Activated T-cell treated with anti-CD3 and anti-CD28 coated beads, Interleukin-2, amount 50 U/mL, for 72 hours (primary cell): ENCODE measurements around the gene P2RY14. TPM values are rescaled to one million over a fixed set of nuclear protein-coding genes. Genes with fewer than 3 reads are reported as not detected.
A peak's percentile ranks its signal among the peaks of the same experiment; 100 is the strongest.
"Not testable (repeated sequence)": the region's sequence is repeated elsewhere in the genome, so short reads cannot be mapped to it uniquely, and the experiment has no call there.

Source experiments
- ATAC-seq, 2 donors: fragments of 150-1000 bp; cut with Tn5 transposase; replicated peaks in 1 of 2; 2 replicates each; pipeline ENCODE4 v1.10.0; 2021; ENCODE audit warnings: moderate library complexity in 2 of 2, mild to moderate bottlenecking in 1 of 2
- DNase-seq, 2 donors: peaks; one replicate each; pipeline ENCODE4 v3.0.0; 2021 to 2022; ENCODE audit warnings: mixed read lengths in 1 of 2
- H3K27ac Mint-ChIP-seq: one replicate; pipeline ENCODE4 v1.8.0; 2022; ENCODE audit warnings: mild to moderate bottlenecking, moderate library complexity, mixed read lengths
- H3K27me3 Mint-ChIP-seq: one replicate; pipeline ENCODE4 v1.8.0; 2022; ENCODE audit warnings: low read depth, mixed read lengths
- H3K36me3 Mint-ChIP-seq, 2 donors: one replicate each; pipeline ENCODE4 v1.8.0; 2022; ENCODE audit warnings: mixed read lengths in 2 of 2, mild to moderate bottlenecking in 1 of 2; ENCODE audit not compliant: insufficient read depth in 2 of 2
- H3K4me1 Mint-ChIP-seq: one replicate; pipeline ENCODE4 v1.8.0; 2022; ENCODE audit warnings: low read depth, mixed read lengths
- H3K4me3 Mint-ChIP-seq, 2 donors: one replicate each; pipeline ENCODE4 v1.8.0; 2022; ENCODE audit warnings: mild to moderate bottlenecking in 2 of 2, mixed read lengths in 2 of 2, moderate library complexity in 2 of 2
- H3K9me3 Mint-ChIP-seq, 2 donors: one replicate each; pipeline ENCODE4 v1.8.0; 2022; ENCODE audit warnings: mixed read lengths in 2 of 2
- total RNA-seq, 2 donors: library from RNA; stranded (reverse); gene quantifications; one replicate each; pipeline ENCODE4 v1.2.3, GENCODE V29; 2022

P2RY14 gene
- total RNA-seq, 2 donors from 2014 or later = 0.34 to 0.51 TPM

DNA sequence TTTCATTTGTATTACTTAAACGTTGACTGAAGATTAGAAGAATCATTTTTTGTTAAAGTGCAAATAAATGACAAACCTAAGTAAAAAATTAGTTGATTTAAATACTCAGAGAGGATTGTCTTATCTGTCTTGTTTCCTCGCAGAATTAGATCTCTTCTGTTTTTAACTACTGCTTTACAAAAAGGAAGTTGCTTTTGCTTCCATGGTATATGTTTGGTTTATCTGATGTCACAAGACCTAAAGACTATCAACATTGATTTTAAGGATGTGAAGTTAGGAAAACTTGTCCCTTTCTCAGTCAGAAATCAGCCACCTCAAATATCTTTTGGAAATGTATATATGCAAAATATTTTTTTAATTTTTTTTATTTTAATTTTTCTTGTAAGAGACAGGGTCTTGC is 104.0 kb downstream of the P2RY14 start:
- Mint-ChIP-seq H3K27me3 (no peaks in the 10 kb centered on the region), H3K36me3 (no peaks in the 10 kb centered on the region)

DNA sequence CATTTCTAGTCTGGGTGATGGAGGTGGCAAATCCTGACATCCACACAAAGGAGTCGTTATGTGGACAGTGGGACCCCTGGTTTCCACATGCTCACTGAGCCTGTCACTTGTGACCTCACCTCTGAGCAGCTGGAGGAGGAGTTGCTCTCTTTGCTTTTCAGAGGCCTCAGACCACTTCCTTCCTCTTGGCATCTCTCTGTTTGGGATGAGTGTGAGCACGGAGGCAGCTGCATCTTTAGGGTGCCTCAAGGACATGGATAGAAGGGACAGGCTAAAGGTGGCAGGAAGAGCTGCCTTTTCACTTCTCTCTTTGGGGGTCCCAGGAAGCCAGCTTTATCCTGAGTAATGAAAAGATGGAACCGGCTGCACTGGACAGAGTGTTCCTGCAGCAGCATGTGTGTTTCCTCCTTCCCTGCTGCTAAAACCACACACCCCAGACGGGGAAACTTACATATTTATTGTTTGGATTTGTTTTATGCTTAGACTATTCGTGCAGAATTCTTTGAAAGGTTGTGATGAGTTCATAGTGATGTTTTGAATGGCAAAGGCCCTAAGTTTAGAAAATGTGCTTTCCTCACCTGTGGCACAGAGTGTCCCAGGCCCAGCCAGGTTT is 107.1 kb downstream of the P2RY14 start:
- Mint-ChIP-seq H3K4me3 (peak overlapping the region; percentile 64 to 73), H3K36me3 (no peaks in the 10 kb centered on the region), H3K4me1 (peaks cover 60% of the 10 kb centered on the region), H3K27me3 (no peaks in the 10 kb centered on the region), H3K9me3 (no peaks in the 10 kb centered on the region), H3K27ac (peak overlapping the region; percentile 83)
- DNase-seq (peak; percentile 52 to 55), ATAC-seq (peak; percentile 74 to 89)

More for the DNA sequence above, 104.0 kb downstream of the P2RY14 start:
- no peak overlapping the region for H3K4me3 Mint-ChIP-seq
- ATAC-seq (no peak), DNase-seq (no peak)
- no peaks in the 10 kb centered on the region for H3K9me3 Mint-ChIP-seq
- H3K27ac Mint-ChIP-seq = no peak overlapping the region
- H3K4me1 Mint-ChIP-seq = peaks cover 45% of the 10 kb centered on the region

- not testable (repeated sequence) for H3K9me3 Mint-ChIP-seq, H3K27me3 Mint-ChIP-seq, H3K36me3 Mint-ChIP-seq
- peak; percentile 55 to 70 for ATAC-seq
- DNase-seq = peak; percentile 63 to 65
- peak overlapping the region; percentile 83 for H3K27ac Mint-ChIP-seq
- peak overlapping the region; percentile 64 to 73 for H3K4me3 Mint-ChIP-seq
- peaks cover 60% of the 10 kb centered on the region for H3K4me1 Mint-ChIP-seq
These were observed 108.2 kb downstream of the P2RY14 start for GRCh38 chr3:151169948-151170679.

GRCh38 chr3:151169262-151169947 is 108.9 kb downstream of the P2RY14 start:
- H3K36me3 Mint-ChIP-seq = no peaks in the 10 kb centered on the region
- H3K4me1 Mint-ChIP-seq = peaks cover 60% of the 10 kb centered on the region
- H3K27me3 Mint-ChIP-seq = no peaks in the 10 kb centered on the region
- H3K4me3 Mint-ChIP-seq = peak overlapping the region; percentile 53 to 64
- DNase-seq (no peak), ATAC-seq (peak; percentile 2 to 11)
- H3K27ac Mint-ChIP-seq = peak overlapping the region; percentile 83
- no peaks in the 10 kb centered on the region for H3K9me3 Mint-ChIP-seq

DNA sequence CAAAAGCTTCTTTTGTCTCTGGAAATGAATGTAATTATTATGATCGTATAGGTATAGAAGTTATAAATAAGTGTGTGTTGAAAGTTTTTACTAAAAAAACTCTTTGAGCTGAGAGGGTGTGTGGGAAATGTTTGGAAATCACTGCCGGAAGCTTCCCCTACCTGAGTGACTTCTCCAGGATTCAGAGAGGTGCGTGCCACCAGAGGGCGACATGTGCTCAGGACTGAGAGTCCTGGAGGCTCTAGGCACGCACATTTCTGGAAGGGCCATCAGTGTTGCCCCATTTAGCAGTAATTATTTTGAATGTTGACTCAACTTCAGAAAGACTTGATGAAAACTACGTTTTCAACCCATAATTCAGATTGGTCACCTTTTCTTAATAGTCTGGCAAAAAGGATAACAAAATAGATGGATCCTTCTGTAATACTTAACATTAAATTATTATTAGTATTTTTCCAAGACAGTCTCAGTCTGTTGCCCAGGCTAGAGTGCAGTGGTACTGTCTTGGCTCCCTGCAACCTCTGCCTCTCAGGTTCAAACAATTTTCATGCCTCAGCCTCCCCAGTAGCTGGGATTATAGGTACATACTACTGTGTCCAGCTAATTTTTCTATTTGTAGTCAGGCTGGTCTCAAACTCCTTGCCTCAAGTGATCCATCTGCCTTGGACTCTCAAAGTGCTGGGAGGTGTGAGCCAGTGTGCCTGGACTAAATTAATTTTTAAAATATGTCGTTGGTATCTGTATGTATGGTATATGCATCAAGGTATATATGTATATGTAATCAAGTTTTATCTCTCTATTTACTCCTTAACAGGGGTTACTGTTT is 109.9 kb downstream of the P2RY14 start:
- DNase-seq = peak; percentile 86 to 87
- peak; percentile 72 to 73 for ATAC-seq
- no peaks in the 10 kb centered on the region for H3K27me3 Mint-ChIP-seq
- no peak overlapping the region for H3K27ac Mint-ChIP-seq
- H3K4me3 Mint-ChIP-seq = no peak overlapping the region
- H3K36me3 Mint-ChIP-seq = no peaks in the 10 kb centered on the region
- H3K9me3 Mint-ChIP-seq = no peaks in the 10 kb centered on the region
- peaks cover 54% of the 10 kb centered on the region for H3K4me1 Mint-ChIP-seq

GRCh38 chr3:151166161-151166560 is 112.2 kb downstream of the P2RY14 start:
- peaks cover 33% of the 10 kb centered on the region for H3K4me1 Mint-ChIP-seq
- H3K27me3 Mint-ChIP-seq = peaks cover 1% of the 10 kb centered on the region
- no peak overlapping the region for H3K27ac Mint-ChIP-seq
- ATAC-seq (no peak), DNase-seq (no peak)
- H3K36me3 Mint-ChIP-seq = no peaks in the 10 kb centered on the region
- no peak overlapping the region for H3K4me3 Mint-ChIP-seq
- H3K9me3 Mint-ChIP-seq = no peaks in the 10 kb centered on the region

DNA sequence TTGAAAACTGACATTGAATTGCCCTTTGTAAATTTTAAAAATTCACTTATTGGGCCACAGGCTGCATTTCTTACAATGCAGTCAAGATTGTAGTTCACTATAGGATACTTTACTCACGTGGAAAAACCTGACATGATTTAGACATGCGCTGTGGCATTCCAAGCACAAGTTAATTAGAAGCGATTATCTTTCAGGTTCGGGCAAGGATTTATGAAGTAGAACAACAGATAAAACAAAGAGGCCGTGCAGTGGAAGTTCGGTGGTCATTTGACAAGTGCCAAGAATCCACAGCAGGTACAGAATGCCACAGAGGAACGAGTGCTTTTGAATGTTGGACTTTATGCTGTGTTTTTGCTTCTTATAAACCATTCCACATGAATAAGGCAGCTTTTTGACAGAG is 113.1 kb downstream of the P2RY14 start:
- Mint-ChIP-seq H3K4me3 (no peak overlapping the region), H3K27me3 (peaks cover 9% of the 10 kb centered on the region), H3K36me3 (no peaks in the 10 kb centered on the region), H3K9me3 (no peaks in the 10 kb centered on the region), H3K4me1 (peaks cover 24% of the 10 kb centered on the region), H3K27ac (no peak overlapping the region)
- ATAC-seq (no peak), DNase-seq (no peak)

Other genes starting within 250 kb of the P2RY14 start
- 1 to 10 TPM; 4.4 to 5.8 TPM for gene MED12L, start 192.9 kb downstream of the P2RY14 start, total RNA-seq
- gene GPR171, start 75.3 kb downstream of the P2RY14 start, total RNA-seq = 100 to 1,000 TPM in 1 of 2 donors, 10 to 100 TPM in 1; 83.7 to 101 TPM
- gene GPR87, start 38.3 kb upstream of the P2RY14 start, total RNA-seq = 1 to 10 TPM in 1 of 2 donors, under 1 TPM in 1; 0.70 to 2.2 TPM
- not detected for gene P2RY13, start 51.0 kb upstream of the P2RY14 start, total RNA-seq
- not detected for gene P2RY12, start 106.2 kb upstream of the P2RY14 start, total RNA-seq
- gene IGSF10, start 182.5 kb upstream of the P2RY14 start, total RNA-seq = not detected